ENCODE data around the gene SLITRK6. TPM values are rescaled to one million over a fixed set of nuclear protein-coding genes. Genes with fewer than 3 reads are reported as not detected.
A peak's percentile ranks its signal among the peaks of the same experiment; 100 is the strongest.

The SLITRK6 gene, protein sequence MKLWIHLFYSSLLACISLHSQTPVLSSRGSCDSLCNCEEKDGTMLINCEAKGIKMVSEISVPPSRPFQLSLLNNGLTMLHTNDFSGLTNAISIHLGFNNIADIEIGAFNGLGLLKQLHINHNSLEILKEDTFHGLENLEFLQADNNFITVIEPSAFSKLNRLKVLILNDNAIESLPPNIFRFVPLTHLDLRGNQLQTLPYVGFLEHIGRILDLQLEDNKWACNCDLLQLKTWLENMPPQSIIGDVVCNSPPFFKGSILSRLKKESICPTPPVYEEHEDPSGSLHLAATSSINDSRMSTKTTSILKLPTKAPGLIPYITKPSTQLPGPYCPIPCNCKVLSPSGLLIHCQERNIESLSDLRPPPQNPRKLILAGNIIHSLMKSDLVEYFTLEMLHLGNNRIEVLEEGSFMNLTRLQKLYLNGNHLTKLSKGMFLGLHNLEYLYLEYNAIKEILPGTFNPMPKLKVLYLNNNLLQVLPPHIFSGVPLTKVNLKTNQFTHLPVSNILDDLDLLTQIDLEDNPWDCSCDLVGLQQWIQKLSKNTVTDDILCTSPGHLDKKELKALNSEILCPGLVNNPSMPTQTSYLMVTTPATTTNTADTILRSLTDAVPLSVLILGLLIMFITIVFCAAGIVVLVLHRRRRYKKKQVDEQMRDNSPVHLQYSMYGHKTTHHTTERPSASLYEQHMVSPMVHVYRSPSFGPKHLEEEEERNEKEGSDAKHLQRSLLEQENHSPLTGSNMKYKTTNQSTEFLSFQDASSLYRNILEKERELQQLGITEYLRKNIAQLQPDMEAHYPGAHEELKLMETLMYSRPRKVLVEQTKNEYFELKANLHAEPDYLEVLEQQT
- total RNA-seq (2014; rRNA removed; shearing (Covaris generic)): 0.10 TPM in 1 of 2 replicates, not detected in the other

DNA sequence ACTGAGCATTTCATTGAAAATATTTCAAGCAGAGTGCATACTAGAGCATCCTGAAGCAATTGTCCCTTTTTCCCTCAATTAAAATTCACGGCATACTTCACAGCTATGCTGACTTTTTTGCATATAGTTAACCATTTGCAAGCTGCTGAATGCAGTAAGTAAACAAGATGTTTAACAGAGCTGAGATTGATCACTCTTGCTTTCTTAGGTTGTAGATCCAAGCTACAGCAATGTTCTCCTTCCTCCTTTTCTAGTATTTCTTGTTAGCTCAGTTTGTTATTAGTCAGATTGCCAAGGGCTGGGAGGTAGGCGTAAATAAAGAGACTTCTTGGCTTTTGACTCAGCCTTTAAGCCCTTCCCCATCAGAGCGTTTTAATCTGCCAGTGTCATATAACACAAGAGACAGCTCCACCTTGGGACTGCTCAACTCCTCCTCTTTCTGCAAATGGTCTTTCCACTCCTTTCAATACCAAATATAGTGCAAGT lies at the start of gene SLITRK6:
Gene SLITRK6 (minus strand): TSS at position 323 of the 486 bp plus-strand sequence. CDS start 2,911 bp downstream, outside the sequence.
- DNase-seq: peak; percentile 3
- no peaks in the 10 kb centered on the region for H3K36me3 ChIP-seq (replicated peaks; ENCODE audit: control insufficient read depth, insufficient read depth, low read length)
- no peak within 1 kb of the TSS for H3K4me3 ChIP-seq (ENCODE audit: insufficient read depth, low read depth, low read length)
- no peaks in the 10 kb centered on the region for H3K27me3 ChIP-seq (ENCODE audit: control insufficient read depth, insufficient read depth, low read length)

DNA sequence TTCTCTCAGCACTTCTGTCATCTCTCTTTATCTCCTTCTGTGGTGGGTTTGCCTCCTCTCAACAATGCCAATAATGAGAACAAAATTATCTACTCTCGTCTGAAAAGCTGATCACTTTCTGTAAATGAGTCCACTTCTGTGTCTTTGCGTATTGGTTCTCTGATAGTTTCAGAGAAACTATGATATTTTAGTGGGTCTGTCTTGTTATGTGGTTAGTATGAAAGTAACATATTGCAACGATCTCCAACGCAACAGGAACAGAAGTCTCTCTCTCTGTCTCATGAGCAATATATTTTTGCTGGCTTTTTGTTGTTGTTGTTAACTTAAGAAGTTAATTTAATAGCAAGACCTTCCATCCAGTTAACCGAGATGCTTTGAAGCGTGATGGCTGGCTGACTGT lies 47.8 kb upstream of the SLITRK6 start:
- DNase-seq: no peak
- Histone ChIP-seq H3K27me3 (ENCODE audit: control insufficient read depth, insufficient read depth, low read length) (no peaks in the 10 kb centered on the region), H3K4me3 (ENCODE audit: insufficient read depth, low read depth, low read length) (no peak overlapping the region), H3K36me3 (replicated peaks; ENCODE audit: control insufficient read depth, insufficient read depth, low read length) (no peaks in the 10 kb centered on the region)

DNA sequence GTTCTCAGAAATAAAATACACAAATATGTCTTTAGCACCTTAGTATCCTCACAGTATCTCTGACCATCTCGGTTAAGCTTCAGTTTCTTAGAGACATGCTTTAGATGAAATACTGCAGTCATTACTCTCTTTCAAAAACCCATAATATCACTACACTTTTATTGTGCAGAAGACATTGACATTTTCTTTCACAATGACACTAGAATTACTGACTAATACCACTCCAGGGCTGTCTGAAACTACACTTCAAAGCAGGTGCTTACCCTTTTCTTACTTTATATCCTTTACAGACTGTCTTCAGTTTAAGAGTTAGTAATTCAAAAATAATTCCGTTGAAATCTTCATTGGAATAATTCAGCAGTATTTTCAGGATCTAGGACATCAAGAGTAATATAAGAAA lies 42.2 kb upstream of the SLITRK6 start:
- DNase-seq: no peak
- Histone ChIP-seq H3K27me3 (ENCODE audit: control insufficient read depth, insufficient read depth, low read length) (no peaks in the 10 kb centered on the region), H3K36me3 (replicated peaks; ENCODE audit: control insufficient read depth, insufficient read depth, low read length) (no peaks in the 10 kb centered on the region), H3K4me3 (ENCODE audit: insufficient read depth, low read depth, low read length) (no peak overlapping the region)

DNA sequence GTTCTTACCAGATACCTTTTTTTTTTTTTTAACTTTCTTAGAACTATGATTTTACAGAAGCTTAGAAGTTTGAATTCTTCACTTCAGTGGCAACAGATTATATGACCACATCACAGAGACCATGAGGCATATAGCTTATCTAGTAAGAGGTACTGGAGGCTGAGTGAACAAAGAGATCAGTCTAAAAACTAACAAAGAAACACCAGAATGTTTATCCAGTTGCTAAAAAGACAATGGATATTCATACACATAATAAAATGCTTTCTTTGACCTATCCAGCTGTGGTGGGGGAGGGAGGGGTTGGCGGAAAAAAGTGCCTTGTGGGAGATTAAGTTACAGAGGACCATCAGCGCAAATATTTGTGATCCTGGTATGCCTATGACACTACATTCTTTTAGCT lies 34.7 kb upstream of the SLITRK6 start:
- no peaks in the 10 kb centered on the region for H3K27me3 ChIP-seq (ENCODE audit: control insufficient read depth, insufficient read depth, low read length)
- no peak overlapping the region for H3K4me3 ChIP-seq (ENCODE audit: insufficient read depth, low read depth, low read length)
- no peaks in the 10 kb centered on the region for H3K36me3 ChIP-seq (replicated peaks; ENCODE audit: control insufficient read depth, insufficient read depth, low read length)
- DNase-seq: no peak

DNA sequence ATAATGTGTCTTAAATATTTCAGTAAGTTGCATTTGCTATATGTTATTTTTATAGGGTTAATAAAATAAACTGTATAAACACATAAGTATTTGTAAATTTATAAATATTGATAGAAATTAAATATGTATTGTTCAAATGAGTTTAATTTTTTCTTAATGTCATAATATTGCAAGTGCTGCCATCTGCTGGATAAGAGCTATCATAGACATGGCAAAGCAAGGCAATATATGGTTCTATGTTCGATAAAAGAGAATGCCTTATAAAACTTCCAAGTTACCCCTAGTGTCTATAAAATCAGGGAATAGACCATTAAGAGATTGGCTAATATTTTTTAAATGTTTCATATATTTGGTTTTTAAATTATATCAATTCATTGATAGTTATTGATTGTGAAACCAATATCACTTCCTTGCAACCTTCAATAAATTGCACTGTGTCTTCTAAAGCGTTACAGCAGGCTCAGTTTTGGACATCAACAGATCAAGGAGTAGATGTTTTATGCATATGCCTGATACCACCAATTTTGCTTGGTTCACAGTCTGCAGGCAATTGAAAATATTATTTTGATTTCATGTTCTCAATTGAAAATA lies 29.0 kb upstream of the SLITRK6 start:
- Histone ChIP-seq H3K27me3 (ENCODE audit: control insufficient read depth, insufficient read depth, low read length) (no peaks in the 10 kb centered on the region), H3K4me3 (ENCODE audit: insufficient read depth, low read depth, low read length) (no peak overlapping the region), H3K36me3 (replicated peaks; ENCODE audit: control insufficient read depth, insufficient read depth, low read length) (no peaks in the 10 kb centered on the region)
- DNase-seq: no peak

DNA sequence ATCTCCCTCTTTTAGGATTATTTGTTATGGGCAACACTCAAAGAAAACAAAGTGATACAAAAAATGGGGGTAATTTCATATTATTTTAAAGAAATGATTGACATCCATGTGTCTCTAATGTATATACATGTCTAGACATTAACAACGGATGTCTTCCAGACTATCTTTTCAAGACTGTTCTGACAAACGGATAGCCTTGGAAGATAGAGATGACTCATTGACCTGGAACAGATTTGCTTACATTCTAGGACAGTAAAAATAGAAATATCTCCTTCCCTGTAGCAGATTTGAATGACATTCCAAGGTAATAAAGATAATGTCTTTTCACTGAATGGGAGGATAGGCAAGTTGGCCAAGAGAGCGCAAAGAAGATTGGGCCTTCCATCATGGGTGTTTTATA lies 26.2 kb upstream of the SLITRK6 start:
- no peaks in the 10 kb centered on the region for H3K36me3 ChIP-seq (replicated peaks; ENCODE audit: control insufficient read depth, insufficient read depth, low read length)
- no peak for DNase-seq
- H3K4me3 ChIP-seq (ENCODE audit: insufficient read depth, low read depth, low read length): no peak overlapping the region
- no peaks in the 10 kb centered on the region for H3K27me3 ChIP-seq (ENCODE audit: control insufficient read depth, insufficient read depth, low read length)

DNA sequence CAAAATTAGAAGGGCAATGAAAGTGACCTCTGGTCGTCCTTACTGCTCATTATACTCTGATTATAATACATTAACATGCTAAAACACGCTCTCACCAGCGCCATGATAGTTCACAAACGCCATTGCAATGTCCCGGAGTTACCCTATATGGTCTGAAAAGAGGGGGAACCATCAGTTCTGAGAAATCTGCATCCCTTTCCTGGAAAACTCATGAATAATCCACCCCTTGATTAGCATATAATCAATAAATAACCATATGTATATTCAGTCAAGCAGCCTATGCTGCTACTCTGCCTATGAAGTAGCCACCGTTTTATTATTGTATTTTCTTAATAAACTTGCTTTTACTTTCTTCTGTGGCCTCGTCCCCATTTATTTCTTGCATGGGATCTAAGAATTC lies 24.6 kb upstream of the SLITRK6 start:
- Histone ChIP-seq H3K4me3 (ENCODE audit: insufficient read depth, low read depth, low read length) (no peak overlapping the region), H3K27me3 (ENCODE audit: control insufficient read depth, insufficient read depth, low read length) (no peaks in the 10 kb centered on the region), H3K36me3 (replicated peaks; ENCODE audit: control insufficient read depth, insufficient read depth, low read length) (no peaks in the 10 kb centered on the region)
- DNase-seq: no peak

DNA sequence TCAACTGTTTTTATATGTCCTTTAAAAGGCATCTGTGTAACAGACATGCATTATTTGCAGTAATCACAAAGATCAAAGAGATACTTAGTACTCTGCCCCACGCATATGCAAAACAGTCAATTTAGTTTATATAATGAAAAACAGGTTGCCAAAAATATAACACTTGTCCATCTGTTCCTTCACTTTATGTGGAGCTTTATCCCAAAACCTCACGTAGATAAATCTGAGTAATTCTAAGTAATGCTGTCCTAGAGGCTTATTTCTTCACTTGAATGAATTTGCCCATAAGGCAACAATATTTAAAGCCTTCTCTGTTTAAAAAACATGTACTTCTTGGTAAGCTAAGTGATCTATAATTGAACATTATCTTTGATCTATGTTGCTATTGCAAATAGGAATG lies 20.3 kb upstream of the SLITRK6 start:
- Histone ChIP-seq H3K36me3 (replicated peaks; ENCODE audit: control insufficient read depth, insufficient read depth, low read length) (no peaks in the 10 kb centered on the region), H3K27me3 (ENCODE audit: control insufficient read depth, insufficient read depth, low read length) (no peaks in the 10 kb centered on the region), H3K4me3 (ENCODE audit: insufficient read depth, low read depth, low read length) (no peak overlapping the region)
- DNase-seq: no peak

DNA sequence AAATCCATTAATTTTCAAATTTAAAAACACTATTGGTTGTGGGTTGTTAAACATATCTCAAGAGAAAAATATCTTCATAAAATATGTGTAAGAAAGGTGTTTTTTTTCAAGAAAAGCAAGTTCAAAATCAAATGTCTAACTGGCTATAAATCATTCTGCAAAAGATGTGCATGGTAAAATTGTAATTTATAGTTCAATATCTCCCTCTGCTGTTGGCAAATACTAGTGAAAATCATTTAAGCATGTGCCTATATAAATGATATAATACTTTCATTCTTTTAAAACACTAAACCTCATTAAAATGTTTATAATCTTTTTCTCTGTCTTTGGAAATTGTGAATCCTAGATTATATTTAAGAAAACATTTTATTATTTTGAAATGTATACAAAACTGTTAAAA lies 17.2 kb upstream of the SLITRK6 start:
- no peak for DNase-seq
- H3K4me3 ChIP-seq (ENCODE audit: insufficient read depth, low read depth, low read length): no peak overlapping the region
- no peaks in the 10 kb centered on the region for H3K27me3 ChIP-seq (ENCODE audit: control insufficient read depth, insufficient read depth, low read length)
- H3K36me3 ChIP-seq (replicated peaks; ENCODE audit: control insufficient read depth, insufficient read depth, low read length): no peaks in the 10 kb centered on the region

DNA sequence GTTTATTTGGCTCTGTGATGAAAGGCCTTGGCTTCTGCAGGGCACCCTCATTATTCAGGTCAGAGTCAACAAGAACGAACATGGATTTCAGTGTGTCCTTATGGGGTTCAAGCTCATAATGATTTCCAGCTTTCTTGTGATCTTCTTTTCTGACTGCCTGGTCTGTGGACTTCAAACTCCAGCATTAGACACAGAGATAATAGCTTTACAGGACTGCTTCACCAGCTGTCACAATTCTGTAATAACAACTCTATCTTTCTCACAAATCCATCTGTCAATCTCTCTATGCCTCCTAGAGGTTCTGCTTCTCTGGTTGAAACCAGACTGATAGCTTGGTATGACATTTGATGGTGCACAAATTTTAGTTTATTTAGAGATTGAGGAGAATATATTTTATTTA lies 13.1 kb upstream of the SLITRK6 start:
- Histone ChIP-seq H3K4me3 (ENCODE audit: insufficient read depth, low read depth, low read length) (no peak overlapping the region), H3K27me3 (ENCODE audit: control insufficient read depth, insufficient read depth, low read length) (no peaks in the 10 kb centered on the region), H3K36me3 (replicated peaks; ENCODE audit: control insufficient read depth, insufficient read depth, low read length) (no peaks in the 10 kb centered on the region)
- no peak for DNase-seq

DNA sequence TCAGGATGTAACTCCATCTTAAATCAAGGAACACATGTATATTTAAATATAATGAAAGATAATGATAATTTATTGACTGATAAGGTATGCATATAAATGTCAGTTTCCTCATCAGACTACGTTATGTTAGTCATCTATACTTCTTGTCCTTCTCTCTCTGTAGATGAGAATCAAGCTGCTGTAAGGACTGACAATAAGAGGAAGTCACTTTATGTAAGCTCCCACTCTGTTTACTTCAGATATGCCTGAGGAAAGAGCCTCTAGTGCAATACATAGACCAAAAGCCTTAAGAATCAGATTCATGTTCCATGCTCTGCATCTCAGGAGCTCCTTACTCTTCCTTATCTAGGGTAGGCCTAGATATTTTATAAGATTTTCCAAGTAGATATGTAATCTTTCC lies 9.6 kb upstream of the SLITRK6 start:
- no peak overlapping the region for H3K4me3 ChIP-seq (ENCODE audit: insufficient read depth, low read depth, low read length)
- DNase-seq: no peak
- no peaks in the 10 kb centered on the region for H3K36me3 ChIP-seq (replicated peaks; ENCODE audit: control insufficient read depth, insufficient read depth, low read length)
- no peaks in the 10 kb centered on the region for H3K27me3 ChIP-seq (ENCODE audit: control insufficient read depth, insufficient read depth, low read length)

DNA sequence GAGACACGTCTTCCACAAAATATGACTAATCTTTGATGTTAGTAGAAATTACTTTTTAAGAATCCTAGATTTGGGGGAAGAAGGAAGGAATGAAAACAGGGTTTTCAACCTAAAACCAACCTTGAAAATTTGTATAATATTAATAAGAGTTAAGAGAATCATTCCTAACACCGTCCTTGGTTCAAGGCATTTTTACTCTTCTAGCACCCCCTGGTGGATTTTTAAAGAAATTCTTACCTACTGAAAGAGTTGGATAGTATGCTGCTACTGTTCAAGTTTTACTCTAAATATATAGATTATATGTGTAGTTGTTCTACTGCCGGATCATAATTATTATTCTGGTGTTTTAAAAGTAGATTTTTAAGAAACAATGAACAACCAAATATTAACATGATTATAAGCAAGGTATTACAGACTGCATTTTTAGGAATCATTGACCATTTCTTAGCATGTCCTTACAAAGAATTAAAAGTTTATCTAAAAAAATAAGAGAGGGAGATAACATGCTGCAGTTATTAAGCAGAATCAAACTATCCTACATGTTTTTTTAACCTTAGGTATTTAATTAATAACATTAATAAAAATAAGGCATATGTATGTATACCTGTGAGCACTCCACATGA lies 7.4 kb upstream of the SLITRK6 start:
- H3K27me3 ChIP-seq (ENCODE audit: control insufficient read depth, insufficient read depth, low read length): no peaks in the 10 kb centered on the region
- H3K36me3 ChIP-seq (replicated peaks; ENCODE audit: control insufficient read depth, insufficient read depth, low read length): no peaks in the 10 kb centered on the region
- no peak overlapping the region for H3K4me3 ChIP-seq (ENCODE audit: insufficient read depth, low read depth, low read length)
- no peak for DNase-seq

DNA sequence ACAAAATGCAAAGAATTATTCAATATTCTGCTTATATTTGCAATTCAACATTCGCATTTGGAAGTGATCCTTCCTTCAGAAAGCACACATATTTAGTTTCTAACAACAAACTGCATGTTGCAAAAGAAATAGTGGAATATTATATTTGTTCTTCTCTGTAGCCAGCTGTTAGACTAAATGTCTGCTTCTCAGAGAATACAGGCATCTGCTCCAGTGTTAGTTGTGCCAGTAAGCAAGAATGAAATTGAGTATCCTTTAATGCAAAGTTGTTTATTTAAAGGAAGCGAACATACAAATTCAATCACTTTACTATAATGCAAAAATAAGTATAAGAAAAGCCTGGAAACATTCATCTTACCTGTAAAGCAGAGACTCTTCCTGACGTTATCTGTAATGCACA lies 663 bp downstream of the SLITRK6 start:
- Histone ChIP-seq H3K36me3 (replicated peaks; ENCODE audit: control insufficient read depth, insufficient read depth, low read length) (no peaks in the 10 kb centered on the region), H3K4me3 (ENCODE audit: insufficient read depth, low read depth, low read length) (no peak overlapping the region), H3K27me3 (ENCODE audit: control insufficient read depth, insufficient read depth, low read length) (no peaks in the 10 kb centered on the region)
- no peak for DNase-seq

DNA sequence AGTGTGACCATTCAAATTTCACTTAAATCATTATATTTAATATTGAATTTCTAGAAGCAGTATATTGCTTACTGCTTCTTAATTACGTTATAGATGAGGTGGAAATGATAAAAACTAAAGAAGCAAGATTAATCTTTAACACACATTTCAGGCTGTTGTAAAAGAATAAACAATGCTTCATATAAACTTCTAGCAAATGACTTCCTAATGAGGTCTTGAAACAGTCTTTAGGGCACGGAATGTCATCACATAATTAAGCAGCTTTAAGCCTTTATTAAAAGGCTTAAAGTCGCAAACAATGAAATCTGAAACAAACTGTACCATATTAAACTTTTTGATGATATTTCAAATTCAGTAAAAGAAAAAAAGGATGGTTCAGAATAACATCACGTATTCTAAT lies 1.9 kb downstream of the SLITRK6 start:
- H3K4me3 ChIP-seq (ENCODE audit: insufficient read depth, low read depth, low read length): no peak overlapping the region
- H3K27me3 ChIP-seq (ENCODE audit: control insufficient read depth, insufficient read depth, low read length): no peaks in the 10 kb centered on the region
- no peaks in the 10 kb centered on the region for H3K36me3 ChIP-seq (replicated peaks; ENCODE audit: control insufficient read depth, insufficient read depth, low read length)
- no peak for DNase-seq

Measured in H7 (cell line).